AG09319 (cell line): Measurements from ENCODE around the gene FEM1B.

Experiments used
- DNase-seq: peaks from one replicate; pipeline ENCODE4 v3.0.0-alpha.2; 2010; ENCODE audit warnings: low read depth; ENCODE audit errors: extremely low read depth
- CTCF ChIP-seq: IDR thresholded peaks from 2 replicates; pipeline ENCODE4 v1.5.1; 2011; ENCODE audit warnings: low read depth, mild to moderate bottlenecking, inconsistent platforms, low read length, moderate library complexity

Gene FEM1B

GRCh38 chr15:68249058-68249713 lies 28.4 kb upstream of the FEM1B start:
- DNase-seq = no peak
- TF ChIP-seq CTCF = no peak

- no peak for DNase-seq
- TF ChIP-seq CTCF = peak; percentile 85
Observed at GRCh38 chr15:68252925-68253534, 24.5 kb upstream of the FEM1B start.

GRCh38 chr15:68256675-68257450 lies 20.7 kb upstream of the FEM1B start:
- DNase-seq = peak; percentile 84
- no peak for TF ChIP-seq CTCF

- TF ChIP-seq CTCF = no peak
- no peak for DNase-seq
Observed at GRCh38 chr15:68258692-68259091, 18.9 kb upstream of the FEM1B start.

- no peak for TF ChIP-seq CTCF
- DNase-seq = no peak
Observed at GRCh38 chr15:68259883-68260282, 17.7 kb upstream of the FEM1B start.

GRCh38 chr15:68261241-68261640 lies 16.3 kb upstream of the FEM1B start:
- no peak for DNase-seq

More at GRCh38 chr15:68261241-68261640, 16.3 kb upstream of the FEM1B start:
- TF ChIP-seq CTCF = no peak
